Measurements from ENCODE around the gene GSE1. TPM values are rescaled to one million over a fixed set of nuclear protein-coding genes. Genes with fewer than 3 reads are reported as not detected.

Gene GSE1
- total RNA-seq, 4 donors from 2014 or later = 57.1 to 208 (median 90.5) TPM

DNA sequence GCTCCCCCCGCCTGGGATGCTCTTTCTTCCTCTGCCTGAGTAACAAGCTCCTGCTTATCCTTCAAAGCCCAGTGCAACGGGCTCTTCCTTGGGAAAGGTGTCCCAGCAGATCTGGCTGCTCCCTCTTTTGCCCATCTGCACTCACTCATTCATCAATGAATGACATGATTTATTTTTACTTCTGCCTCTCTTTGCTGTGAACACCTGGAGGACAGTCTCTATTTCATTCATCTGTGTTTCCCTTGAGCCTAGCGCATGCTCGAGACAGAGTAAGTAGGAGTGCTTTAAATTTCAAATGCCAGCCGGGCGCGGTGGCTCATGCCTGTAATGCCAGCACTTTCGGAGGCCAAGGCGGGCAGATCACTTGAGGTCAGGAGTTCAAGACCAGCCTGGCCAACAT lies 97.6 kb downstream of the GSE1 start:
- TF ChIP-seq, protein P1, sequence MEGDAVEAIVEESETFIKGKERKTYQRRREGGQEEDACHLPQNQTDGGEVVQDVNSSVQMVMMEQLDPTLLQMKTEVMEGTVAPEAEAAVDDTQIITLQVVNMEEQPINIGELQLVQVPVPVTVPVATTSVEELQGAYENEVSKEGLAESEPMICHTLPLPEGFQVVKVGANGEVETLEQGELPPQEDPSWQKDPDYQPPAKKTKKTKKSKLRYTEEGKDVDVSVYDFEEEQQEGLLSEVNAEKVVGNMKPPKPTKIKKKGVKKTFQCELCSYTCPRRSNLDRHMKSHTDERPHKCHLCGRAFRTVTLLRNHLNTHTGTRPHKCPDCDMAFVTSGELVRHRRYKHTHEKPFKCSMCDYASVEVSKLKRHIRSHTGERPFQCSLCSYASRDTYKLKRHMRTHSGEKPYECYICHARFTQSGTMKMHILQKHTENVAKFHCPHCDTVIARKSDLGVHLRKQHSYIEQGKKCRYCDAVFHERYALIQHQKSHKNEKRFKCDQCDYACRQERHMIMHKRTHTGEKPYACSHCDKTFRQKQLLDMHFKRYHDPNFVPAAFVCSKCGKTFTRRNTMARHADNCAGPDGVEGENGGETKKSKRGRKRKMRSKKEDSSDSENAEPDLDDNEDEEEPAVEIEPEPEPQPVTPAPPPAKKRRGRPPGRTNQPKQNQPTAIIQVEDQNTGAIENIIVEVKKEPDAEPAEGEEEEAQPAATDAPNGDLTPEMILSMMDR (IDR thresholded peaks at IDR 0.05; ENCODE audit: low read depth) = no peak

DNA sequence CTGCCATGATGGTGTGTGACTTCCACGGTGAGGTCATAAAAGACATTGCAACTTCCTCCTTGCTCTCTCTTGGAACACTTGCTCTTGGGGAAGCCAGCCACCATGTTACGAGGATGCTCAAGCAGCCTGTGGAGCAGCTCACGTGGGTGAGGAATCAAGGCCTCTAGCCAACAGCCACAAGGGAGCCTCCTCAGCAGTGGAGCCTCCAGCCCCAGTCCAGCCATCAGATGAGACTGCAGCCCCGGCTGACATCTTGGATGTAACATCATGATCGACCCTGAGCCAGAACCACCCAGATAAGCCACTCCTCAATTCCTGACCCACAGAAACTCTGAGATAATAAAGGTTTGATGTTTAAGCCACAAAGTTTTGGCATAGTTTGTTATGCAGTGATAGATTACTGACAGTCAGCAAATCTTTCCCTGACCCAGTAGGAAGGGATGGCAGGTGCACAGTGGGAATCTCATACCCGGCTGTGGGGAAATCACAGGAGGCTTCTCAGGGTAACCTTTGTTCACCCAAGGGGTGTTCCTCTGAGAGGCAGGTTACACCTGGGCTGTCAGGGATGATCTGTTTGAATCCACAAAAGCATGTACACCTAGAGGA lies 99.0 kb downstream of the GSE1 start:
- TF ChIP-seq, protein P1 (IDR thresholded peaks at IDR 0.05; ENCODE audit: low read depth) = no peak

GRCh38 chr16:85712801-85713200 lies 99.7 kb downstream of the GSE1 start:
- TF ChIP-seq, protein P1 (IDR thresholded peaks at IDR 0.05; ENCODE audit: low read depth) = no peak

- TF ChIP-seq, protein P1 (IDR thresholded peaks at IDR 0.05; ENCODE audit: low read depth) = no peak
Measured at GRCh38 chr16:85715169-85716021, 102.3 kb downstream of the GSE1 start.

DNA sequence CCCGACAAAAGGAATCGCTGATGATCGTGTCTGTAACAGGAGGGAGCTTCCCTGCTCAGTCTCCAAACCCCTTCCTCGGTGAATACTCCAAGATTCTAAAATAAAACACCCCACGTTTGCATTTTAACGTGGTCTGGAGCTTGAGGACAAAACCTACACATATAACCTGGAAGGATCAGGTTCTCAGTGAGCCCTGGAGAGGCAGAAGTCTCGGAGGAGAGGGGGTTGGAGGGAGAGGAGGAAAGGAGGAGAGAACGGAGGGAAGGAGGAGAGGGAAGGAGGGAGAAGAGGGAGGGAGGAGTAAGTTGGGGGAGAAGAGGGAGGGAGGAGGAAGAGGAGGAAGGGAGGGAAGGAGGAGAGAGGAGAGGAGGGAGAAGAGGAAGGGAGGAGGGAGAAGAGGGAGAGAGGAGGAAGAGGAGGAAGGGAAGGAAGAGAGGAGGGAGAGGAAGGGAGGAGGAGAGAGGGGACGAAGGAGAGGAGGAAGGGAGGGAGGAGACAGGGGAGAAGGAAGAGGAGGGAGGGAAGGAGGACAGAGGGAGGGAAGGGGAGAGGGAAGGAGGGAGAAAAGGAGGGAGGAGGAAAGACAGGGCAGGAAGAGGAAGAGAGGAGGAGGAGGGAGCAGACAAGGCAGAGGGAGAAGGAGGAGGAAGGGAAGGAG lies 103.0 kb downstream of the GSE1 start:
- TF ChIP-seq, protein P1 (IDR thresholded peaks at IDR 0.05; ENCODE audit: low read depth) = no peak

GRCh38 chr16:85716680-85717038 lies 103.5 kb downstream of the GSE1 start:
- TF ChIP-seq, protein P1 (IDR thresholded peaks at IDR 0.05; ENCODE audit: low read depth) = no peak

All from subcutaneous adipose tissue (tissue), 4 donors.